Cardiac fibroblast (primary cell): ENCODE measurements around the gene TDRD6.

Experiments
- DNase-seq, 2 donors: peaks; one replicate each; pipeline versions ENCODE4 v3.0.0 to v3.0.0-alpha.2; 2010; ENCODE audit warnings: low read depth in 2 of 2
- H3K4me3 ChIP-seq, 2 donors: replicated peaks in 1 of 2; 1 replicate in 1 of 2; 2 replicates in 1 of 2; pipeline ENCODE4 v1.5.1; 2011; ENCODE audit warnings: low read depth in 2 of 2, low read length in 2 of 2, mild to moderate bottlenecking in 2 of 2, moderate library complexity in 1 of 2
- TF ChIP-seq, protein P1 (sequence below): IDR thresholded peaks from one replicate; pipeline ENCODE4 v1.5.1; 2011; ENCODE audit warnings: low read depth, mild to moderate bottlenecking, low read length, inconsistent platforms

Gene TDRD6

DNA sequence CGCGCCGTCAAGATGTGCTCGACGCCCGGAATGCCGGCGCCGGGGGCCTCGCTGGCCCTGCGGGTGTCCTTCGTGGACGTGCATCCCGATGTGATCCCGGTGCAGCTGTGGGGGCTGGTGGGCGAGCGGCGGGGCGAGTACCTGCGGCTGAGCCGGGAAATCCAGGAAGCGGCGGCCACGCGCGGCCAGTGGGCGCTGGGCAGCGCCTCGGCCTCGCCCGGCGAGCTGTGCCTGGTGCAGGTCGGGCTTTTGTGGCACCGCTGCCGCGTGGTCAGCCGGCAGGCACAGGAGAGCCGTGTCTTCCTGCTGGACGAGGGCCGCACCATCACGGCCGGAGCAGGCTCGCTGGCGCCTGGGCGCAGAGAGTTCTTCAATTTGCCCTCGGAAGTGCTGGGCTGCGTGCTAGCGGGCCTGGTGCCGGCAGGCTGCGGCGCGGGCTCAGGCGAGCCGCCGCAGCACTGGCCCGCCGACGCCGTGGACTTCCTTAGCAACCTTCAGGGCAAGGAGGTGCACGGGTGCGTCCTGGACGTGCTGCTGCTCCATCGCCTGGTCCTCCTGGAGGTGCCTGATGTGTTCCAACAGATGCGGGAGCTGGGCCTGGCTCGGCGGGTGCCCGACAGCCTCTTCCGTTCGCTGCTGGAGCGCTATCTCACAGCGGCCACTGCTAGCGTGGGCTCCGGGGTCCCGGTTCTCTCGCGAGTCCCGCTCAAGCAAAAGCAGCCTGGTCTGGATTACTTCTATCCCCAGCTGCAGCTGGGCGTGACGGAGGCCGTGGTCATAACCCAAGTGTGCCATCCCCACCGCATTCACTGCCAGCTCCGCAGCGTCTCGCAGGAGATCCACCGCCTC lies 656 bp downstream of the TDRD6 start:
- DNase-seq, result no peak
- H3K4me3 ChIP-seq, result no peak overlapping the region
- TF ChIP-seq, protein P1, sequence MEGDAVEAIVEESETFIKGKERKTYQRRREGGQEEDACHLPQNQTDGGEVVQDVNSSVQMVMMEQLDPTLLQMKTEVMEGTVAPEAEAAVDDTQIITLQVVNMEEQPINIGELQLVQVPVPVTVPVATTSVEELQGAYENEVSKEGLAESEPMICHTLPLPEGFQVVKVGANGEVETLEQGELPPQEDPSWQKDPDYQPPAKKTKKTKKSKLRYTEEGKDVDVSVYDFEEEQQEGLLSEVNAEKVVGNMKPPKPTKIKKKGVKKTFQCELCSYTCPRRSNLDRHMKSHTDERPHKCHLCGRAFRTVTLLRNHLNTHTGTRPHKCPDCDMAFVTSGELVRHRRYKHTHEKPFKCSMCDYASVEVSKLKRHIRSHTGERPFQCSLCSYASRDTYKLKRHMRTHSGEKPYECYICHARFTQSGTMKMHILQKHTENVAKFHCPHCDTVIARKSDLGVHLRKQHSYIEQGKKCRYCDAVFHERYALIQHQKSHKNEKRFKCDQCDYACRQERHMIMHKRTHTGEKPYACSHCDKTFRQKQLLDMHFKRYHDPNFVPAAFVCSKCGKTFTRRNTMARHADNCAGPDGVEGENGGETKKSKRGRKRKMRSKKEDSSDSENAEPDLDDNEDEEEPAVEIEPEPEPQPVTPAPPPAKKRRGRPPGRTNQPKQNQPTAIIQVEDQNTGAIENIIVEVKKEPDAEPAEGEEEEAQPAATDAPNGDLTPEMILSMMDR, result no peak

DNA sequence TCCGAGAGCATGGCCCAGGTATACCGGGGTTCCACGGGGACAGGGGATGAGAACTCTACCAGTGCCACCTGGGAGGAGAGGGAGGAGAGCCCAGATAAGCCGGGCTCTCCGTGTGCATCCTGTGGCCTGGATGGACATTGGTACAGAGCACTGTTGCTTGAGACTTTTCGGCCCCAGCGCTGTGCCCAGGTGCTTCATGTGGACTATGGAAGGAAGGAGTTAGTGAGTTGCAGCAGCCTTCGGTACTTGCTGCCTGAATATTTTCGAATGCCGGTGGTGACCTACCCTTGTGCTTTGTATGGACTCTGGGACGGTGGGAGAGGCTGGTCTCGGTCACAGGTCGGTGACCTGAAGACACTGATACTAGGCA lies 1.3 kb downstream of the TDRD6 start:
- TF ChIP-seq, protein P1, result no peak
- no peak for DNase-seq

DNA sequence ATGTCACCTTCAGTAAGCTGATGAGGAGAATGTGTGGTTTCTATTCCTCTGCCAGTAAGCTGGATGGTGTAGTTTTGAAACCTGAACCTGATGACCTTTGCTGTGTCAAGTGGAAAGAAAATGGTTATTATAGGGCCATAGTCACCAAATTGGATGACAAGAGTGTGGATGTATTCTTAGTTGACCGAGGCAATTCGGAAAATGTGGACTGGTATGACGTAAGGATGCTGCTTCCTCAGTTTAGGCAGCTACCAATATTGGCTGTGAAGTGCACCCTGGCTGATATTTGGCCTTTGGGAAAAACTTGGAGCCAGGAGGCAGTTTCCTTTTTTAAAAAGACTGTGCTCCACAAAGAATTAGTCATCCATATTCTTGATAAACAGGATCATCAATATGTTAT lies 2.0 kb downstream of the TDRD6 start:
- TF ChIP-seq, protein P1, result no peak
- H3K4me3 ChIP-seq, result no peak overlapping the region
- DNase-seq, result no peak

More for the DNA sequence above, 1.3 kb downstream of the TDRD6 start:
- no peak overlapping the region for H3K4me3 ChIP-seq

DNA sequence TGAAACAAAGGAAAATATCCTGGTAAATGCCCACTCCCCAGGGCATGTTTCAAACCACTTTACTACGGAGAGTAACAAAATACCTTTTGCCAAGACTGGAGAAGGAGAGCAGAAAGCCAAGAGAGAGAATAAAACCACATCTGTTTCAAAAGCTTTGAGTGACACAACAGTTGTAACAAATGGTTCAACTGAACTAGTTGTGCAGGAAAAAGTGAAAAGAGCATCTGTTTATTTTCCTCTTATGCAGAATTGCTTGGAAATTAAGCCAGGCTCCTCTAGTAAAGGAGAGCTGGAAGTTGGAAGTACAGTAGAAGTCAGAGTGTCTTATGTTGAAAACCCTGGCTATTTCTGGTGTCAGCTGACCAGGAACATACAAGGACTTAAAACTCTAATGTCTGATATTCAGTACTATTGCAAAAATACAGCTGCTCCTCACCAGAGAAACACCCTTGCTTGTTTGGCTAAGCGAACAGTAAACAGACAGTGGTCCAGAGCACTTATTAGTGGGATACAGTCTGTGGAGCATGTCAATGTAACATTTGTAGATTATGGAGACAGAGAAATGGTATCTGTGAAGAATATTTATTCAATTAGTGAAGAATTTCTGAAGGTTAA lies 2.6 kb downstream of the TDRD6 start:
- H3K4me3 ChIP-seq, result no peak overlapping the region

DNA sequence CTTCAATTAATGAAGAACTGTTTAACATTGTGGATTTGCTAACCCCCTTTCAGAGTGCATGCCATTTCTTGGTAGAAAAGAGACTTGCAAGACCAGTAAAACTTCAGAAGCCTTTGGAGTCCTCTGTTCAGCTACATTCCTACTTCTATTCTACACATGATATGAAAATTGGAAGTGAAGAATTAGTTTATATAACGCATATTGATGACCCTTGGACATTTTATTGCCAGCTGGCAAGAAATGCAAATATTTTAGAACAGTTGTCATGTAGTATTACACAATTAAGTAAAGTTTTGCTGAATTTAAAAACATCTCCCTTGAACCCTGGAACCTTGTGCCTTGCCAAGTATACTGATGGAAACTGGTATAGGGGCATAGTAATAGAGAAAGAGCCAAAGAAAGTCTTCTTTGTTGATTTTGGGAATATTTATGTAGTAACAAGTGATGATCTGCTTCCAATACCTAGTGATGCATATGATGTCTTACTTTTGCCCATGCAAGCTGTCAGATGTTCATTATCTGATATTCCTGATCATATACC lies 3.3 kb downstream of the TDRD6 start:
- TF ChIP-seq, protein P1, result no peak
- no peak overlapping the region for H3K4me3 ChIP-seq
- no peak for DNase-seq

More for the DNA sequence above, 2.6 kb downstream of the TDRD6 start:
- DNase-seq, result no peak
- TF ChIP-seq, protein P1, result no peak

DNA sequence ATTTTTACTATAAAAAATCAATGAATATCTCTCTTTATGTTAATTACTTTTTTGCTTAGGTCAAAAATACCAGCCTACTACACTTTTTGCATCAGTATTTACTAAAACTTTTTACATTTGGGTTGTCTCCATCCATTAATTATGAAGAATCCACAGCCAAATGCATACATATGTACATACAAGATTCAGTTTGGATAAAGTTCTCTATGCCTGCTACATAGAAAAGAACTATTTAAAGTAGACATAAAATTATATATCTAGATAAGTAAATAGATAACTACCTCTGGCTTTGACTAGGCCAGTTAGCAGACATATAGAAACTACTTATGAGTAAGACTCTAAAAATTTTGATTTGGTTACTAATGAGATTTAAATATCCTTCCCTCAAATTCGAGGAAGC lies 12.3 kb downstream of the TDRD6 start:
- no peak overlapping the region for H3K4me3 ChIP-seq
- DNase-seq, result no peak
- TF ChIP-seq, protein P1, result no peak
